Activated CD8-positive, alpha-beta T cell treated with anti-CD3 and anti-CD28 coated beads for 36 hours (primary cell): Measurements from ENCODE around the gene C11orf42. TPM values are rescaled to one million over a fixed set of nuclear protein-coding genes. Genes with fewer than 3 reads are reported as not detected.

Experiments
- ATAC-seq: fragments of 200-7000 bp; cut with Tn5 transposase; one replicate; pipeline ENCODE4 v1.10.0; 2021; ENCODE audit warnings: mild to moderate bottlenecking, moderate library complexity
- CTCF ChIA-PET: fragments of 350-600 bp; sonication (Branson Sonifier 250); formaldehyde crosslinking; loops from one replicate; lab custom pipeline; 2021; ENCODE audit warnings: antibody characterized with exemption; lab: Charles Lee
- POLR2A ChIA-PET: fragments of 350-600 bp; sonication (Branson Sonifier 250); formaldehyde crosslinking; loops from one replicate; lab custom pipeline; 2021; ENCODE audit warnings: antibody characterized with exemption; lab: Charles Lee
- DNase-seq: peaks from one replicate; pipeline ENCODE4 v3.0.0-alpha.2; 2020
- H3K27ac Mint-ChIP-seq: one replicate; pipeline ENCODE4 v1.8.0; 2021; ENCODE audit warnings: mild to moderate bottlenecking, mixed read lengths
- H3K27me3 Mint-ChIP-seq: one replicate; pipeline ENCODE4 v1.8.0; 2021; ENCODE audit warnings: mixed read lengths
- H3K36me3 Mint-ChIP-seq: one replicate; pipeline ENCODE4 v1.8.0; 2021; ENCODE audit warnings: low read depth, mixed read lengths
- H3K4me1 Mint-ChIP-seq: one replicate; pipeline ENCODE4 v1.8.0; 2021; ENCODE audit warnings: low read depth, mixed read lengths
- H3K4me3 Mint-ChIP-seq: one replicate; pipeline ENCODE4 v1.8.0; 2021; ENCODE audit warnings: mild to moderate bottlenecking, moderate library complexity, mixed read lengths
- H3K9me3 Mint-ChIP-seq: one replicate; pipeline ENCODE4 v1.8.0; 2021; ENCODE audit warnings: mixed read lengths
- intact Hi-C: fragments of 100-400 bp; cut with micrococcal nuclease; formaldehyde crosslinking; loops from one replicate; pipeline ENCODE4 v1.10.0; 2022
- total RNA-seq, 2 experiments: library from RNA; stranded (reverse); gene quantifications; one replicate each; pipeline ENCODE4 v1.2.3, GENCODE V29; 2021
- TF ChIP-seq, protein P1 (sequence below): fragments of 200-600 bp; IDR thresholded peaks from one replicate; pipeline ENCODE4 v1.8.0; 2022; ENCODE audit warnings: antibody characterized with exemption, mild to moderate bottlenecking

Gene C11orf42
- total RNA-seq, 2 experiments from 2014 or later = not detected

- TF ChIP-seq, protein P1, sequence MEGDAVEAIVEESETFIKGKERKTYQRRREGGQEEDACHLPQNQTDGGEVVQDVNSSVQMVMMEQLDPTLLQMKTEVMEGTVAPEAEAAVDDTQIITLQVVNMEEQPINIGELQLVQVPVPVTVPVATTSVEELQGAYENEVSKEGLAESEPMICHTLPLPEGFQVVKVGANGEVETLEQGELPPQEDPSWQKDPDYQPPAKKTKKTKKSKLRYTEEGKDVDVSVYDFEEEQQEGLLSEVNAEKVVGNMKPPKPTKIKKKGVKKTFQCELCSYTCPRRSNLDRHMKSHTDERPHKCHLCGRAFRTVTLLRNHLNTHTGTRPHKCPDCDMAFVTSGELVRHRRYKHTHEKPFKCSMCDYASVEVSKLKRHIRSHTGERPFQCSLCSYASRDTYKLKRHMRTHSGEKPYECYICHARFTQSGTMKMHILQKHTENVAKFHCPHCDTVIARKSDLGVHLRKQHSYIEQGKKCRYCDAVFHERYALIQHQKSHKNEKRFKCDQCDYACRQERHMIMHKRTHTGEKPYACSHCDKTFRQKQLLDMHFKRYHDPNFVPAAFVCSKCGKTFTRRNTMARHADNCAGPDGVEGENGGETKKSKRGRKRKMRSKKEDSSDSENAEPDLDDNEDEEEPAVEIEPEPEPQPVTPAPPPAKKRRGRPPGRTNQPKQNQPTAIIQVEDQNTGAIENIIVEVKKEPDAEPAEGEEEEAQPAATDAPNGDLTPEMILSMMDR = no peak
- ChIA-PET CTCF (no interaction called here), POLR2A (interaction anchor here (1.2 kb wide), 1 partner anchor 7 kb away, joined by 4 read pairs; no protein-coding TSS in a partner anchor)
- no peaks in the 10 kb centered on the region for H3K4me1 Mint-ChIP-seq
- H3K4me3 Mint-ChIP-seq = no peak overlapping the region
- H3K27me3 Mint-ChIP-seq = no peaks in the 10 kb centered on the region
- no peak for DNase-seq
- no peaks in the 10 kb centered on the region for H3K9me3 Mint-ChIP-seq
- no peaks in the 10 kb centered on the region for H3K36me3 Mint-ChIP-seq
- no peak for ATAC-seq
- intact Hi-C loops = no loop called here
- no peak overlapping the region for H3K27ac Mint-ChIP-seq
These were observed 4.4 kb downstream of the C11orf42 start for GRCh38 chr11:6209801-6210200.

DNA sequence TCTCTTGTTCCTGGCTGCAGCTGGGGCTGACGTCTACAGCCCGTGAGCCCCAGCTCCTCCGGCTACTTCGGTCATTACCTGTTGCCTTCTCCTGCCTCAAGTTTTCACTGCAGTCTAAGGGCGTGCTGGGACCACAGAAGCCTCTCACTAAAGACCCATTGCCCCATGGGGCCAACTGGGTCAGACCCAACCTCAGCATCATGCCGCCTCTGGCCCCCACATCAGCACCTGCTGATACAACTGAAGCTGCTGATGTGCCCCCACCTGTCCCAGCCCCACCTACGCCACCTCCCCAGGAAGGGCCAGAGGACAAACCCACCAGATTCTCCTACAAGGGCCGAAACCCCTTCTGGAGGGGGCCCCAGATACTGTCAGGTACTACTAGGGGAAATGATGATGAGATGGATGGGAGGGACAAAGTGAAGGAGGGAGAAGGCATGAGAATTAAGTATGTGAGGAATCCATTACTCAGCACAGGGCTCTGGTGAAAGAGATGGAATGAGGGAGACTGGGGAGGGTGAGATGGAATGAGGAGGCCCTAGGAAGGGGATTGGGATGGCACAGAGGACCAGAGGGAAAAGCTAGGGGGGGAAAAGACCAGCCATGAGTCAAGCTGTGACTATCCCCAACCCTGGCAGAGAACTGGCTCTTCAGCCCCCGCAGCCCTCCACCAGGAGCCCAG lies 5.1 kb downstream of the C11orf42 start:
- intact Hi-C loops = no loop called here
- no peak overlapping the region for H3K4me3 Mint-ChIP-seq
- H3K36me3 Mint-ChIP-seq = peaks cover 2% of the 10 kb centered on the region
- no peak for ATAC-seq
- DNase-seq = no peak
- no peaks in the 10 kb centered on the region for H3K4me1 Mint-ChIP-seq
- TF ChIP-seq, protein P1 = no peak
- ChIA-PET CTCF (no interaction called here), POLR2A (interaction anchor here (1.2 kb wide), 1 partner anchor 8 kb away, joined by 4 read pairs; no protein-coding TSS in a partner anchor)
- H3K27me3 Mint-ChIP-seq = no peaks in the 10 kb centered on the region
- H3K27ac Mint-ChIP-seq = no peak overlapping the region
- no peaks in the 10 kb centered on the region for H3K9me3 Mint-ChIP-seq

GRCh38 chr11:6214530-6214929 lies 9.2 kb downstream of the C11orf42 start:
- H3K27me3 Mint-ChIP-seq = no peaks in the 10 kb centered on the region
- CTCF ChIA-PET = interaction anchor here (0.7 kb wide), 1 partner anchor 37 kb away, joined by 3 read pairs; no protein-coding TSS in a partner anchor
- no peak overlapping the region for H3K27ac Mint-ChIP-seq
- TF ChIP-seq, protein P1 = no peak
- ATAC-seq (no peak), DNase-seq (no peak)
- no peaks in the 10 kb centered on the region for H3K9me3 Mint-ChIP-seq
- H3K4me3 Mint-ChIP-seq = no peak overlapping the region
- intact Hi-C loops = no loop called here
- peaks cover 4% of the 10 kb centered on the region for H3K4me1 Mint-ChIP-seq
- H3K36me3 Mint-ChIP-seq = peaks cover 18% of the 10 kb centered on the region
- POLR2A ChIA-PET = no interaction called here

DNA sequence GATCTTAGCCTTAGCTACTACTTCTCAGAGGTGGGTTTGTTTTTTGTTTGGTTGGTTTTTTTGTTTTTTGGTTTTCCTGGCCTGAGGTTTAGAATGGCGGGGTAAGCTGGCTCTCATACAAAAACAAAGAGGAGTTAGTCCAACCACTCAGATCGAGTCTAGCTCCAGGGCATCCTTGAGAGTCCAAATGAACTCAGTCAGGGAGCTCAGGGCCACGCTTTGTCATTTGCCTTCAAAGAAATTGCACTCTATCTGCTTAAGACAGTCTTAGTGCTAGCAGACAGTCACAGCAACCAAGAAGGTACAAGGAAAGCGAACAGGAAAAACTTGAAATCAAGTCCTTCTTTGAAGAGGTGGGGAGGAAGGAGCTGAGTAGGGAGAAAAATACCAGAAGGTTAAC lies 11.1 kb downstream of the C11orf42 start:
- intact Hi-C loops = no loop called here
- Mint-ChIP-seq H3K27me3 (no peaks in the 10 kb centered on the region), H3K9me3 (no peaks in the 10 kb centered on the region), H3K36me3 (peaks cover 21% of the 10 kb centered on the region), H3K4me1 (peaks cover 7% of the 10 kb centered on the region), H3K4me3 (no peak overlapping the region), H3K27ac (no peak overlapping the region)
- CTCF ChIA-PET = interaction anchor here (1.0 to 2.5 kb wide), 4 partner anchors 8 to 147 kb away, joined by 3 to 8 read pairs (median 4); no protein-coding TSS in a partner anchor
- TF ChIP-seq, protein P1 = no peak
- ATAC-seq (no peak), DNase-seq (no peak)
- POLR2A ChIA-PET = interaction anchor here (1.6 kb wide), 1 partner anchor 9 kb away, joined by 6 read pairs; no protein-coding TSS in a partner anchor

- no peaks in the 10 kb centered on the region for H3K27me3 Mint-ChIP-seq
- ATAC-seq (no peak), DNase-seq (no peak)
- H3K4me3 Mint-ChIP-seq = no peak overlapping the region
- ChIA-PET CTCF (interaction anchor here (1.6 to 2.5 kb wide), 2 partner anchors 11 to 145 kb away, joined by 4 to 8 read pairs; no protein-coding TSS in a partner anchor), POLR2A (no interaction called here)
- intact Hi-C loops = no loop called here
- H3K36me3 Mint-ChIP-seq = peaks cover 24% of the 10 kb centered on the region
- H3K9me3 Mint-ChIP-seq = no peaks in the 10 kb centered on the region
- H3K4me1 Mint-ChIP-seq = peaks cover 7% of the 10 kb centered on the region
- TF ChIP-seq, protein P1 = no peak
- no peak overlapping the region for H3K27ac Mint-ChIP-seq
These were observed 12.4 kb downstream of the C11orf42 start for GRCh38 chr11:6217722-6218121.
